ENCODE data around the gene NYNRIN. TPM values are rescaled to one million over a fixed set of nuclear protein-coding genes. Genes with fewer than 3 reads are reported as not detected.

Gene NYNRIN
- total RNA-seq, 4 donors from 2014 or later, result 3.2 to 15.5 (median 10.3) TPM

DNA sequence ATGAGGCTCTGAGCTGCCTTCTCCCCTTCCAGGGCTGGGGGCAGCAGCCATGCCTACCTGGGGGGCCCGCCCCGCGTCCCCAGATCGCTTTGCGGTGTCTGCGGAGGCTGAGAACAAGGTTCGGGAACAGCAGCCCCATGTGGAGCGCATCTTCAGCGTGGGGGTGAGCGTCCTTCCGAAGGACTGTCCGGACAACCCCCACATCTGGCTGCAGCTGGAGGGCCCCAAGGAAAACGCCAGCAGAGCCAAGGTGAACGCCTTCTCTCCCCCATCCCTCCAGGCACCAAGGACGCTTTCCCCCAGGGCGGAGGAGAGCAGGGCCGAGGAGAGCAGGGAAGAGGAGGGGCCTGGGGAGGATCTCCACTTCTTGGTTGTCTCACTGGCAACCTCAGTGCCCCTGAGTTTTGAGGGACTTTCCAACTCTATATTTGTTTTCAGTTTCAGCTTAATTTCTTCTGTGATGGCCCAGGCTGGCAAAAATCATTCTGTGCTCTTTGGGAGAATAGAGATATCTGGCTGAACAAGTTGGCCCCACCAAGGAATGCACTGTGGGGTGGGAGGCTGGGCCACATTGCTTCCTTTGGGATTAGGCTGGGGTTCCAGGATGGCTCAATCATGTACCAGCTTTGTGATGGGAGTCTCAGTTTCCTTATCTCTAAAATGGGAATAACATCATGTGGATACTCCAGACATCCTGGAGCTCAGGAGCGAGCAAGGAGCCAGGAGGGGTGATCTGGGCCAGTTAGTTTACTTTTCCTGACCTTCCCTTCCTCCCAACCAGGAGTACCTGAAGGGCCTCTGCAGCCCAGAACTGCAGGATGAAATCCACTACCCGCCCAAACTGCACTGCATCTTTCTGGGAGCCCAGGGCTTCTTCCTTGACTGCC is 32.1 kb downstream of the NYNRIN start:
- no peaks in the 10 kb centered on the region for H3K9me3 ChIP-seq
- peaks cover 8 to 50% (median 12%) of the 10 kb centered on the region in 4 donors for H3K4me1 ChIP-seq
- peaks cover 0 to 35% (median 0%) of the 10 kb centered on the region in 3 donors for H3K36me3 ChIP-seq
- H3K27me3 ChIP-seq, result no peaks in the 10 kb centered on the region
- H3K4me3 ChIP-seq, result peak overlapping the region; percentile 81 to 96 (median 87)
- DNase-seq, result peak in 2 of 3 donors; percentile 36 to 47
- peak overlapping the region; percentile 96 to 99 (median 98) for H3K27ac ChIP-seq
- TF ChIP-seq, protein P1, sequence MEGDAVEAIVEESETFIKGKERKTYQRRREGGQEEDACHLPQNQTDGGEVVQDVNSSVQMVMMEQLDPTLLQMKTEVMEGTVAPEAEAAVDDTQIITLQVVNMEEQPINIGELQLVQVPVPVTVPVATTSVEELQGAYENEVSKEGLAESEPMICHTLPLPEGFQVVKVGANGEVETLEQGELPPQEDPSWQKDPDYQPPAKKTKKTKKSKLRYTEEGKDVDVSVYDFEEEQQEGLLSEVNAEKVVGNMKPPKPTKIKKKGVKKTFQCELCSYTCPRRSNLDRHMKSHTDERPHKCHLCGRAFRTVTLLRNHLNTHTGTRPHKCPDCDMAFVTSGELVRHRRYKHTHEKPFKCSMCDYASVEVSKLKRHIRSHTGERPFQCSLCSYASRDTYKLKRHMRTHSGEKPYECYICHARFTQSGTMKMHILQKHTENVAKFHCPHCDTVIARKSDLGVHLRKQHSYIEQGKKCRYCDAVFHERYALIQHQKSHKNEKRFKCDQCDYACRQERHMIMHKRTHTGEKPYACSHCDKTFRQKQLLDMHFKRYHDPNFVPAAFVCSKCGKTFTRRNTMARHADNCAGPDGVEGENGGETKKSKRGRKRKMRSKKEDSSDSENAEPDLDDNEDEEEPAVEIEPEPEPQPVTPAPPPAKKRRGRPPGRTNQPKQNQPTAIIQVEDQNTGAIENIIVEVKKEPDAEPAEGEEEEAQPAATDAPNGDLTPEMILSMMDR (IDR thresholded peaks at IDR 0.05), result no peak
- no peak for TF ChIP-seq POLR2A (IDR thresholded peaks at IDR 0.05)

DNA sequence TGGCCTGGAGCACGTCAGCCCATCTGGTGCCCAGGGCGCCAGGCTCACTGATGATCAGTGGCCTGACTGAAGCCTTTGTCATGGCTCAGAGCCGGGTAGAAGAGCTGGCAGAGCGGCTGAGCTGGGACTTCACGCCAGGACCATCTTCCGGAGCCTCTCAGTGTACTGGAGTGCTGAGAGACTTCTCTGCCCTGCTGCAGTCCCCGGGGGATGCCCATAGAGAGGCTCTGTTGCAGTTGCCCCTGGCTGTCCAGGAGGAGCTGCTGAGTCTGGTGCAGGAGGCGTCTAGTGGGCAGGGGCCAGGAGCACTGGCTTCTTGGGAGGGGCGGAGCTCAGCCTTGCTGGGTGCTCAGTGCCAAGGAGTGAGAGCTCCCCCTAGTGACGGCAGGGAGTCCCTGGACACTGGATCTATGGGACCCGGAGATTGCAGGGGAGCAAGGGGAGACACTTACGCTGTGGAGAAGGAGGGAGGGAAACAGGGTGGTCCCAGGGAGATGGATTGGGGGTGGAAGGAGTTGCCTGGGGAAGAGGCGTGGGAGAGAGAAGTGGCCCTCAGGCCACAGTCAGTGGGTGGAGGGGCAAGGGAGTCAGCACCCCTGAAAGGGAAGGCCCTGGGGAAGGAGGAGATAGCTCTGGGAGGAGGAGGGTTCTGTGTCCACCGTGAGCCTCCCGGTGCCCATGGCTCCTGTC is 32.9 kb downstream of the NYNRIN start:
- peaks cover 0 to 43% (median 0%) of the 10 kb centered on the region in 3 donors for H3K36me3 ChIP-seq
- TF ChIP-seq, protein P1 (IDR thresholded peaks at IDR 0.05), result peak; percentile 86 to 98 (median 94)
- peak in 1 of 2 donors; percentile 12 for TF ChIP-seq POLR2A (IDR thresholded peaks at IDR 0.05)
- peak; percentile 91 to 95 (median 93) for DNase-seq
- peak overlapping the region in 3 of 4 donors; percentile 81 to 96 (median 88) for H3K4me3 ChIP-seq
- H3K27ac ChIP-seq, result peak overlapping the region; percentile 96 to 99 (median 98)
- no peaks in the 10 kb centered on the region for H3K27me3 ChIP-seq
- H3K9me3 ChIP-seq, result no peaks in the 10 kb centered on the region
- peaks cover 8 to 57% (median 14%) of the 10 kb centered on the region in 4 donors for H3K4me1 ChIP-seq

DNA sequence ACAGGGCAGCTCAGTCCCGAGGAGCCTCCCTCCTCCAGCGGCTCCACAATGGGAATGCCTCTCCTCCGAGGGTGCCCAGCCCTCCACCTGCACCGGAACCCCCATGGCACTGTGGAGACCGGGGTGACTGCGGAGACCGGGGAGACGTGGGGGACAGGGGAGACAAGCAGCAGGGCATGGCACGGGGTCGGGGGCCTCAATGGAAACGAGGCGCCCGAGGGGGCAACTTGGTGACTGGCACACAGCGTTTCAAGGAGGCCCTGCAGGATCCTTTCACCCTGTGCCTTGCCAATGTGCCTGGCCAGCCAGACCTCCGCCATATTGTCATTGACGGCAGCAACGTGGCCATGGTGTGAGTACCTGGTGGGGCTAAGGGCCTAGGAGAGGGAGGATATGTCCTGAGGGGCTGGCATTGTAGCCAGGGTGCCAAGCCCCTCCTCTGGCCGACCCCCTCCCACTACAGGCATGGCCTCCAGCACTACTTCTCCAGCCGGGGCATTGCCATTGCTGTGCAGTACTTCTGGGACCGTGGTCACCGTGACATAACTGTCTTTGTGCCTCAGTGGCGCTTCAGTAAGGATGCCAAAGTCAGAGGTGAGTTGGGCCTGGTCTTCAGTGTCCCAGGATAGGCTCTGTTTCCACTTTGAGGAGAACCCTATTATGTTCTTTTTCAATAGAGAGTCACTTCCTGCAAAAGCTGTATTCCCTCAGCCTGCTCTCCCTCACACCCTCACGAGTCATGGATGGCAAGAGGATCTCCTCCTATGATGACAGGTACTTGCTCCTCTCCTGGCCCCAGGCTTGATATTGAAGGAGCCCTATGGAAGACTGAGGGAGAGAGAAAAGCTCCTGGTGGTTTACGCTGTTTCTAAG is 33.7 kb downstream of the NYNRIN start:
- peak overlapping the region in 2 of 4 donors; percentile 30 to 88 for H3K4me3 ChIP-seq
- peaks cover 8 to 60% (median 16%) of the 10 kb centered on the region in 4 donors for H3K4me1 ChIP-seq
- TF ChIP-seq, protein P1 (IDR thresholded peaks at IDR 0.05), result no peak
- TF ChIP-seq POLR2A (IDR thresholded peaks at IDR 0.05), result no peak
- no peaks in the 10 kb centered on the region for H3K27me3 ChIP-seq
- no peaks in the 10 kb centered on the region for H3K9me3 ChIP-seq
- H3K27ac ChIP-seq, result peak overlapping the region in 2 of 4 donors; percentile 23 to 96
- peaks cover 0 to 51% (median 0%) of the 10 kb centered on the region in 3 donors for H3K36me3 ChIP-seq
- DNase-seq, result no peak

DNA sequence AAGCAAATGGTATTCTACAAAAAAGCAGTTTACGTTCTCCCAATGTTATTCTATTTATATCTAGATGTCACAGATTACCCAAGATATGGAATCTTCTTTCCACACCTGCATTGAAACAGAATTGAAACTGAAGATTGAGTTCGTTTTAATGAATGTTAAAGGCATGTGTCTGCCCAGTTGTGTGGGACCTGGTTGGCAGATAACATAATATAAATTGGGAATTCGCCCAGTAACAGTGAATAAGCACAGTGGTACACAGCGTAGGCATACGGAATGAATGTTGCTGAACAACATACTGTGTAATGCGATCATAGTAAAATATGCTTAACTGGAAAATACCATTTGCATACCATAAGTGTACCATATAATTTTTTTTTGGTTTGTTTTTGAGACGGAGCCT is 35.2 kb downstream of the NYNRIN start:
- H3K4me1 ChIP-seq, result peaks cover 3 to 45% (median 16%) of the 10 kb centered on the region in 4 donors
- H3K27me3 ChIP-seq, result no peaks in the 10 kb centered on the region
- H3K4me3 ChIP-seq, result no peak overlapping the region
- no peak for TF ChIP-seq POLR2A (IDR thresholded peaks at IDR 0.05)
- TF ChIP-seq, protein P1 (IDR thresholded peaks at IDR 0.05), result no peak
- no peak for DNase-seq
- H3K36me3 ChIP-seq, result peaks cover 0 to 66% (median 0%) of the 10 kb centered on the region in 3 donors
- H3K27ac ChIP-seq, result no peak overlapping the region
- H3K9me3 ChIP-seq, result no peaks in the 10 kb centered on the region

DNA sequence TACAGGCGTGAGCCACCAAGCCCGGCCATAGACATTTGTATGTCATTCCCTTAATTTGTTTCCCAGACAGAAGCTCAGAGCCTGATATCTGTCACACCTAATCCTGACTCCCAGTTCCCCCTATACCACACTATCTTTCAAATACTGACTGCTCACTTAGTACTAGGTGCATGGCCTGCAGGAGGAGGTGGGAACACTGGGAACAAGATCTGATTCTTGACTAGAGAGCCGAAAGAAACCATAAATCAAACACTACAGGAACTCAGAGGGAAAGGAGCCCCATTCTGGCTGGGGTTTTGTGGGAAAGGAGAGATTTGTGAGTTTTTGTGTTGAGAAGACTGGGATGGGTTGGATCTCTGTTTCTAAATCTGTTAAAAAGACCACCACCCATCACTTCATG is 35.9 kb downstream of the NYNRIN start:
- Histone ChIP-seq H3K27ac (no peak overlapping the region), H3K36me3 (peaks cover 0 to 73% (median 0%) of the 10 kb centered on the region in 3 donors)
- TF ChIP-seq, protein P1 (IDR thresholded peaks at IDR 0.05), result no peak

More for the DNA sequence above, 35.9 kb downstream of the NYNRIN start:
- DNase-seq, result no peak
- Histone ChIP-seq H3K9me3 (no peaks in the 10 kb centered on the region), H3K27me3 (no peaks in the 10 kb centered on the region), H3K4me3 (no peak overlapping the region), H3K4me1 (peaks cover 0 to 40% (median 13%) of the 10 kb centered on the region in 4 donors)

All from Peyer's patch (tissue), 4 donors.